ENCODE data around the gene SCO1. TPM values are rescaled to one million over a fixed set of nuclear protein-coding genes. Genes with fewer than 3 reads are reported as not detected.

SCO1 gene
- total RNA-seq, 6 experiments from 2014 or later: 19.0 to 29.7 (median 23.8) TPM

GRCh38 chr17:10651927-10652326, 45.4 kb downstream of the SCO1 start:
- Histone ChIP-seq H3K4me1 (no peaks in the 10 kb centered on the region), H3K27ac (no peak overlapping the region), H3K9me3 (no peaks in the 10 kb centered on the region), H3K27me3 (no peaks in the 10 kb centered on the region), H3K4me3 (no peak overlapping the region), H3K36me3 (no peaks in the 10 kb centered on the region)
- DNase-seq (no peak), ATAC-seq (no peak)
- TF ChIP-seq, protein P1, sequence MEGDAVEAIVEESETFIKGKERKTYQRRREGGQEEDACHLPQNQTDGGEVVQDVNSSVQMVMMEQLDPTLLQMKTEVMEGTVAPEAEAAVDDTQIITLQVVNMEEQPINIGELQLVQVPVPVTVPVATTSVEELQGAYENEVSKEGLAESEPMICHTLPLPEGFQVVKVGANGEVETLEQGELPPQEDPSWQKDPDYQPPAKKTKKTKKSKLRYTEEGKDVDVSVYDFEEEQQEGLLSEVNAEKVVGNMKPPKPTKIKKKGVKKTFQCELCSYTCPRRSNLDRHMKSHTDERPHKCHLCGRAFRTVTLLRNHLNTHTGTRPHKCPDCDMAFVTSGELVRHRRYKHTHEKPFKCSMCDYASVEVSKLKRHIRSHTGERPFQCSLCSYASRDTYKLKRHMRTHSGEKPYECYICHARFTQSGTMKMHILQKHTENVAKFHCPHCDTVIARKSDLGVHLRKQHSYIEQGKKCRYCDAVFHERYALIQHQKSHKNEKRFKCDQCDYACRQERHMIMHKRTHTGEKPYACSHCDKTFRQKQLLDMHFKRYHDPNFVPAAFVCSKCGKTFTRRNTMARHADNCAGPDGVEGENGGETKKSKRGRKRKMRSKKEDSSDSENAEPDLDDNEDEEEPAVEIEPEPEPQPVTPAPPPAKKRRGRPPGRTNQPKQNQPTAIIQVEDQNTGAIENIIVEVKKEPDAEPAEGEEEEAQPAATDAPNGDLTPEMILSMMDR (IDR thresholded peaks at IDR 0.05): no peak
- no peak for TF ChIP-seq POLR2A (IDR thresholded peaks at IDR 0.05)
- intact Hi-C loops (cut with DNase I): loop anchor here in 1 of 2 donors (10.0 kb wide), 1 partner anchor 193 kb away; no protein-coding TSS in a partner anchor
- WGBS (ENCODE audit: insufficient coverage, low coverage, low lambda C conversion rate, missing lambda C conversion rate): over 99% methylated on average over 8 of the region's 9 CpGs

DNA sequence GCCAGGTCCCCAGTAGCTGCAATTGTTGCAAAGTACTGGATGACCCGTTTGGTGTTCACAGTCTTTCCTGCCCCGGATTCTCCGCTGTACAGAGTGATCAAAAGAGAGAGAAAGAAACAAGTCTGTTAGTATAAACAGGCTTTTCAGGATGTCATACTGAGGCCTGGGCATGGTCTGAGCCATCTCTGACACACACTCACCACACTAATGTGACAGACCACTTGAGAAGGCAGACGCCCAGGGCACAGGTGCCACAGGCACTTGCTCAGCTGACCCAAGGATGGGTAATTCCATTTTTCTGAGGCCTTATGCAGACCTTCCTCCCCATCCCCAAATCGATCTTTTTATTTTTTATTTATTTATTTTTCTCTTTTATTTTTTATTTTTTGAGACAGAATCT, 47.7 kb downstream of the SCO1 start:
- TF ChIP-seq, protein P1 (IDR thresholded peaks at IDR 0.05): no peak
- TF ChIP-seq POLR2A (IDR thresholded peaks at IDR 0.05): no peak
- Histone ChIP-seq H3K36me3 (no peaks in the 10 kb centered on the region), H3K4me1 (no peaks in the 10 kb centered on the region), H3K27me3 (no peaks in the 10 kb centered on the region), H3K4me3 (no peak overlapping the region), H3K27ac (no peak overlapping the region), H3K9me3 (no peaks in the 10 kb centered on the region)
- DNase-seq (no peak), ATAC-seq (no peak)
- WGBS (ENCODE audit: insufficient coverage, low coverage, low lambda C conversion rate, missing lambda C conversion rate): 88% methylated on average over 5 of the region's 5 CpGs
- intact Hi-C loops (cut with DNase I): loop anchor here in 1 of 2 donors (10.0 kb wide), 1 partner anchor 195 kb away; no protein-coding TSS in a partner anchor

- no peaks in the 10 kb centered on the region for H3K27me3 ChIP-seq
- no peak overlapping the region for H3K4me3 ChIP-seq
- H3K4me1 ChIP-seq: no peaks in the 10 kb centered on the region
- H3K9me3 ChIP-seq: no peaks in the 10 kb centered on the region
- WGBS (ENCODE audit: insufficient coverage, low coverage, low lambda C conversion rate, missing lambda C conversion rate): 77% methylated on average over 2 of the region's 3 CpGs
- intact Hi-C loops (cut with DNase I): no loop called here
- no peak overlapping the region for H3K27ac ChIP-seq
- ATAC-seq (no peak), DNase-seq (no peak)
- no peak for TF ChIP-seq POLR2A (IDR thresholded peaks at IDR 0.05)
- TF ChIP-seq, protein P1 (IDR thresholded peaks at IDR 0.05): no peak
- H3K36me3 ChIP-seq: no peaks in the 10 kb centered on the region
Observed at GRCh38 chr17:10648956-10649355, 48.4 kb downstream of the SCO1 start.

GRCh38 chr17:10648381-10648780, 49.0 kb downstream of the SCO1 start:
- DNase-seq (no peak), ATAC-seq (no peak)
- no peak overlapping the region for H3K4me3 ChIP-seq
- WGBS (ENCODE audit: insufficient coverage, low coverage, low lambda C conversion rate, missing lambda C conversion rate): 67% methylated on average over 3 of the region's 5 CpGs
- intact Hi-C loops (cut with DNase I): no loop called here
- no peak for TF ChIP-seq POLR2A (IDR thresholded peaks at IDR 0.05)
- TF ChIP-seq, protein P1 (IDR thresholded peaks at IDR 0.05): no peak
- H3K27ac ChIP-seq: no peak overlapping the region
- no peaks in the 10 kb centered on the region for H3K36me3 ChIP-seq
- no peaks in the 10 kb centered on the region for H3K9me3 ChIP-seq
- H3K27me3 ChIP-seq: no peaks in the 10 kb centered on the region
- no peaks in the 10 kb centered on the region for H3K4me1 ChIP-seq
